IMR-90 (cell line): ENCODE measurements around the gene PDLIM5. TPM values are rescaled to one million over a fixed set of nuclear protein-coding genes. Genes with fewer than 3 reads are reported as not detected.
A peak's percentile ranks its signal among the peaks of the same experiment; 100 is the strongest.

Experiments
- ATAC-seq: fragments of 200-7000 bp; cut with Tn5 transposase; 2 replicates; pipeline ENCODE4 v1.9.1; 2020; ENCODE audit warnings: low read depth, mild to moderate bottlenecking, moderate library complexity
- BruUV-seq: library from RNA; stranded (reverse); fragments of 400-500 nt; replicated peaks from 2 replicates; lab custom pipeline; 2021; lab: Mats Ljungman, UMichigan
- CTCF ChIA-PET: fragments of 300-600 bp; formaldehyde crosslinking; extraction: SDS; loops from one replicate; lab custom pipeline; 2021; ENCODE audit warnings: antibody characterized with exemption; lab: Yijun Ruan, JAX
- POLR2A ChIA-PET: fragments of 300-600 bp; sonication (Branson Sonifier 250); formaldehyde crosslinking; loops from one replicate; lab custom pipeline; 2022; ENCODE audit warnings: antibody characterized with exemption; ENCODE audit not compliant: unreplicated experiment; lab: Charles Lee
- DNase-seq: peaks from one replicate; pipeline ENCODE4 v3.0.0; 2013
- H2AFZ ChIP-seq: replicated peaks from 2 replicates; pipeline ENCODE3; 2013; ENCODE audit warnings: low read length, mild to moderate bottlenecking; ENCODE audit not compliant: poor library complexity
- H2AK5ac ChIP-seq: 2 replicates; pipeline ENCODE4 v1.6.1; 2013; ENCODE audit warnings: low read depth, low read length, inconsistent platforms
- H2AK9ac ChIP-seq: replicated peaks from 2 replicates; pipeline ENCODE3; 2013; ENCODE audit warnings: mild to moderate bottlenecking, low read depth, low read length, moderate library complexity; ENCODE audit not compliant: poor library complexity
- H2BK120ac ChIP-seq: 2 replicates; pipeline ENCODE4 v1.6.1; 2013; ENCODE audit warnings: low read depth, low read length, inconsistent platforms
- H2BK15ac ChIP-seq: 3 replicates; pipeline ENCODE4 v1.6.1; 2013; ENCODE audit warnings: low read depth, low read length, inconsistent platforms
- H2BK20ac ChIP-seq: 2 replicates; pipeline ENCODE4 v1.6.1; 2013; ENCODE audit warnings: low read depth, mild to moderate bottlenecking, inconsistent platforms, low read length, moderate library complexity
- H2BK5ac ChIP-seq: 2 replicates; pipeline ENCODE4 v1.6.1; 2013; ENCODE audit warnings: mild to moderate bottlenecking, low read depth, low read length, inconsistent platforms; ENCODE audit not compliant: poor library complexity, severe bottlenecking
- H3K14ac ChIP-seq: replicated peaks from 2 replicates; pipeline ENCODE4 v1.6.1; 2013; ENCODE audit warnings: low read depth, low read length, inconsistent platforms
- H3K18ac ChIP-seq: 2 replicates; pipeline ENCODE4 v1.6.1; 2013; ENCODE audit warnings: low read depth, low read length, control low read depth
- H3K23ac ChIP-seq: 2 replicates; pipeline ENCODE4 v1.6.1; 2013; ENCODE audit warnings: low read depth, low read length, inconsistent platforms
- H3K27ac ChIP-seq: 2 replicates; pipeline ENCODE4 v1.5.1; 2013; ENCODE audit warnings: mild to moderate bottlenecking, control low read depth, low read length; ENCODE audit not compliant: insufficient read depth
- H3K27me3 ChIP-seq: 2 replicates; pipeline ENCODE4 v1.6.1; 2013; ENCODE audit warnings: low read length; ENCODE audit not compliant: control insufficient read depth, insufficient read depth
- H3K36me3 ChIP-seq: 2 replicates; pipeline ENCODE4 v1.6.1; 2013; ENCODE audit warnings: low read length, mixed read lengths; ENCODE audit not compliant: control insufficient read depth, insufficient read depth
- H3K4ac ChIP-seq: 2 replicates; pipeline ENCODE4 v1.6.1; 2013; ENCODE audit warnings: low read depth, low read length, inconsistent platforms
- H3K4me1 ChIP-seq: 2 replicates; pipeline ENCODE4 v1.6.1; 2013; ENCODE audit warnings: low read length, mixed read lengths; ENCODE audit not compliant: control insufficient read depth, insufficient read depth
- H3K4me2 ChIP-seq: 2 replicates; pipeline ENCODE4 v1.6.1; 2013; ENCODE audit warnings: low read depth, mild to moderate bottlenecking, control low read depth, low read length, moderate library complexity
- H3K4me3 ChIP-seq: 2 replicates; pipeline ENCODE4 v1.5.1; 2013; ENCODE audit warnings: low read depth, mild to moderate bottlenecking, control low read depth, low read length, moderate library complexity; ENCODE audit not compliant: insufficient read depth
- H3K56ac ChIP-seq: 2 replicates; pipeline ENCODE4 v1.6.1; 2013; ENCODE audit warnings: low read length, inconsistent platforms; ENCODE audit not compliant: insufficient read depth; ENCODE audit errors: extremely low read depth
- H3K79me1 ChIP-seq, 2 experiments: 2 replicates each; pipeline ENCODE4 v1.6.1; 2013; ENCODE audit warnings: low read length in 2 of 2, inconsistent platforms in 1 of 2, low read depth in 1 of 2
- H3K9ac ChIP-seq: 2 replicates; pipeline ENCODE4 v1.6.1; 2013; ENCODE audit warnings: low read depth, low read length, control low read depth
- H3K9me1 ChIP-seq: 2 replicates; pipeline ENCODE4 v1.6.1; 2013; ENCODE audit warnings: low read length, inconsistent platforms; ENCODE audit not compliant: insufficient read depth
- H3K9me3 ChIP-seq: 2 replicates; pipeline ENCODE4 v1.6.1; 2013; ENCODE audit warnings: low read length; ENCODE audit not compliant: control insufficient read depth, insufficient read depth
- H4K20me1 ChIP-seq: 2 replicates; pipeline ENCODE4 v1.6.1; 2013; ENCODE audit warnings: low read length, inconsistent platforms; ENCODE audit not compliant: insufficient read depth
- H4K5ac ChIP-seq: 2 replicates; pipeline ENCODE4 v1.6.1; 2013; ENCODE audit warnings: mild to moderate bottlenecking, low read depth, low read length, control low read depth
- H4K8ac ChIP-seq, 2 experiments: 2 replicates each; pipeline ENCODE4 v1.6.1; 2013; ENCODE audit warnings: low read depth in 2 of 2, low read length in 2 of 2, control low read depth in 1 of 2, inconsistent platforms in 1 of 2
- H4K91ac ChIP-seq: 2 replicates; pipeline ENCODE4 v1.6.1; 2013; ENCODE audit warnings: low read depth, low read length, inconsistent platforms; ENCODE audit not compliant: insufficient read depth
- BHLHE40 ChIP-seq: fragments of 150-350 bp; IDR thresholded peaks from 2 replicates; pipeline ENCODE4 v1.6.1; 2016; ENCODE audit warnings: mild to moderate bottlenecking, low read depth, low read length
- CEBPB ChIP-seq: IDR thresholded peaks from 2 replicates; pipeline ENCODE4 v1.6.1; 2012; ENCODE audit warnings: low read depth, low read length, improper control_type of control experiment
- CHD1 ChIP-seq: IDR thresholded peaks from 2 replicates; pipeline ENCODE4 v1.6.1; 2012; ENCODE audit warnings: low read depth, low read length, improper control_type of control experiment
- CTCF ChIP-seq: conservative IDR thresholded peaks from 2 replicates; pipeline ENCODE4 v1.5.1; 2012; ENCODE audit warnings: mild to moderate bottlenecking, low read depth, low read length, improper control_type of control experiment
- ELK1 ChIP-seq: fragments of 150-350 bp; IDR thresholded peaks from 2 replicates; pipeline ENCODE4 v1.6.1; 2016; ENCODE audit warnings: low read depth, mild to moderate bottlenecking, low read length, moderate library complexity, borderline replicate concordance
- FOS ChIP-seq: fragments of 150-350 bp; IDR thresholded peaks from 2 replicates; pipeline ENCODE4 v1.6.1; 2016; ENCODE audit warnings: low read depth, low read length
- MAFK ChIP-seq: IDR thresholded peaks from 2 replicates; pipeline ENCODE4 v1.6.1; 2012; ENCODE audit warnings: low read depth, low read length, improper control_type of control experiment
- MAZ ChIP-seq: IDR thresholded peaks from 2 replicates; pipeline ENCODE4 v1.6.1; 2012; ENCODE audit warnings: low read depth, mild to moderate bottlenecking, low read length, improper control_type of control experiment, moderate library complexity, borderline replicate concordance
- MXI1 ChIP-seq: IDR thresholded peaks from 2 replicates; pipeline ENCODE4 v1.6.1; 2012; ENCODE audit warnings: low read depth, mild to moderate bottlenecking, low read length, moderate library complexity, borderline replicate concordance
- NFE2L2 ChIP-seq: fragments of 150-350 bp; IDR thresholded peaks from 2 replicates; pipeline ENCODE4 v1.6.1; 2016; ENCODE audit warnings: low read depth, mild to moderate bottlenecking, low read length
- POLR2A ChIP-seq: IDR thresholded peaks from 2 replicates; pipeline ENCODE4 v1.6.1; 2012; ENCODE audit warnings: mild to moderate bottlenecking, low read depth, low read length
- RAD21 ChIP-seq: IDR thresholded peaks from 2 replicates; pipeline ENCODE4 v1.6.1; 2012; ENCODE audit warnings: low read length, improper control_type of control experiment
- RCOR1 ChIP-seq: IDR thresholded peaks from 2 replicates; pipeline ENCODE4 v1.6.1; 2012; ENCODE audit warnings: mild to moderate bottlenecking, low read length, improper control_type of control experiment; ENCODE audit not compliant: insufficient replicate concordance
- RFX5 ChIP-seq: IDR thresholded peaks from 2 replicates; pipeline ENCODE4 v1.8.0; 2012; ENCODE audit warnings: low read depth, mild to moderate bottlenecking, low read length, moderate library complexity
- USF2 ChIP-seq: fragments of 150-350 bp; IDR thresholded peaks from 2 replicates; pipeline ENCODE4 v1.6.1; 2017; ENCODE audit warnings: mild to moderate bottlenecking, antibody characterized with exemption, low read length, low read depth
- WGBS, 2 experiments: methylation state at CpG; one replicate each; pipeline versions ENCODE4 v1.1.5 to v1.1.7; 2013; ENCODE audit warnings: missing lambda C conversion rate in 2 of 2; ENCODE audit not compliant: insufficient read length in 1 of 2; ENCODE audit errors: extremely low coverage in 2 of 2; 5-methylcytosine and 5-hydroxymethylcytosine counted together
- dilution Hi-C: fragments of 300-500 bp; cut with HindIII; formaldehyde crosslinking; loops from one replicate; pipeline ENCODE4 v1.14.3; 2018; ENCODE audit warnings: low sequenced_read_pairs; ENCODE audit not compliant: unreplicated experiment
- in situ Hi-C: fragments of 300-500 bp; cut with MboI; formaldehyde crosslinking; loops from 3 replicates; pipeline ENCODE4 v1.14.3; 2019; ENCODE audit warnings: low sequenced_read_pairs, inconsistent platforms, mixed read lengths
- intact Hi-C: fragments of 100-400 bp; cut with micrococcal nuclease; formaldehyde crosslinking; loops from 2 replicates; pipeline ENCODE4 v1.10.0; 2022
- polyA plus RNA-seq, 3 experiments: library from polyadenylated mRNA; depleted of rRNA; stranded (reverse); fragments of >200 nt; gene quantifications; 2 replicates each; pipeline ENCODE4 v1.2.3, GENCODE V29; 2012; ENCODE audit warnings: low replicate concordance in 1 of 3
- total RNA-seq: library from RNA; depleted of rRNA; stranded (reverse); fragments of >200 nt; gene quantifications from 2 replicates; pipeline ENCODE4 v1.2.3, GENCODE V29; 2012

Gene PDLIM5
- total and polyA plus RNA-seq, 2 of the 4 experiments (the other 2 are of a cell fraction): 96.5 to 188 TPM

- H3K36me3 ChIP-seq: no peaks in the 10 kb centered on the region
- peak overlapping the region; percentile 98 for H3K4me2 ChIP-seq
- no peak overlapping the region for H2BK5ac ChIP-seq
- no TSS peak for BruUV-seq
- H4K8ac ChIP-seq: no peak overlapping the region
- no peak overlapping the region; the same call in 1 of the 2 replicates for H3K23ac ChIP-seq
- H3K27me3 ChIP-seq: no peaks in the 10 kb centered on the region
- H2AK5ac ChIP-seq: no peak overlapping the region
- intact Hi-C loops: no loop called here
- no peak overlapping the region for H2AFZ ChIP-seq
- in situ Hi-C loops: loop anchor here (25.0 kb wide), 1 partner anchor 700 kb away; no protein-coding TSS in a partner anchor
- H3K9me3 ChIP-seq: peaks cover 3% of the 10 kb centered on the region; the same call in 1 of the 2 replicates
- H3K4me1 ChIP-seq: peaks cover 5% of the 10 kb centered on the region; the same call in 1 of the 2 replicates
- ChIA-PET POLR2A (no interaction called here), CTCF (interaction anchor here (0.6 kb wide), 1 partner anchor 69 kb away, joined by 3 read pairs; no protein-coding TSS in a partner anchor)
- WGBS, 2 experiments: no CpG with 5 or more reads among the region's 3 CpGs
- H3K56ac ChIP-seq: no peak overlapping the region
- no peak overlapping the region for H4K91ac ChIP-seq
- H4K5ac ChIP-seq: no peak overlapping the region
- no peak overlapping the region for H3K18ac ChIP-seq
- no peak overlapping the region for H2BK20ac ChIP-seq
- DNase-seq (no peak), ATAC-seq (no peak)
- peak overlapping the region; percentile 12; the same call in 1 of the 2 replicates for H3K4ac ChIP-seq
- TF ChIP-seq NFE2L2: no peak
- TF ChIP-seq MXI1: no peak
- TF ChIP-seq CHD1: no peak
- TF ChIP-seq CEBPB: no peak
- no peak for TF ChIP-seq BHLHE40
- no peak for TF ChIP-seq POLR2A
- TF ChIP-seq MAFK: no peak
- no peak for TF ChIP-seq CTCF
- TF ChIP-seq ELK1: no peak
- no peak for TF ChIP-seq MAZ
- TF ChIP-seq USF2: no peak
- TF ChIP-seq RAD21: no peak
- TF ChIP-seq RFX5: no peak
- no peak for TF ChIP-seq RCOR1
- no peak for TF ChIP-seq FOS
- no peaks in the 10 kb centered on the region for H4K20me1 ChIP-seq
- H3K14ac ChIP-seq: no peak overlapping the region
- H2AK9ac ChIP-seq: no peak overlapping the region
- H2BK120ac ChIP-seq: no peak overlapping the region
- H3K27ac ChIP-seq: no peak overlapping the region
- H2BK15ac ChIP-seq: no peak overlapping the region
- no peaks in the 10 kb centered on the region for H3K79me1 ChIP-seq
- H3K9me1 ChIP-seq: no peaks in the 10 kb centered on the region; the same call in 1 of the 2 replicates
- no peak overlapping the region for H3K4me3 ChIP-seq
- H3K9ac ChIP-seq: no peak overlapping the region
- dilution Hi-C loops: no loop called here
These were observed 39.6 kb upstream of the PDLIM5 start for GRCh38 chr4:94412019-94412657.
